Spinal cord (tissue), 10 donors: ENCODE results near the gene KIAA1549. TPM values are rescaled to one million over a fixed set of nuclear protein-coding genes. Genes with fewer than 3 reads are reported as not detected.
A peak's percentile ranks its signal among the peaks of the same experiment; 100 is the strongest.

Source experiments
- DNase-seq, 6 donors: peaks; one replicate each; pipeline versions ENCODE4 v3.0.0 to v3.0.0-alpha.2; 2013 to 2015; ENCODE audit warnings: low spot score in 6 of 6, low read depth in 4 of 6
- H3K27ac ChIP-seq: one replicate; pipeline ENCODE4 v1.5.1; 2013; ENCODE audit warnings: low read depth, low read length, control low read depth
- H3K27me3 ChIP-seq: one replicate; pipeline ENCODE4 v1.6.1; 2013; ENCODE audit warnings: low read length; ENCODE audit not compliant: control insufficient read depth, insufficient read depth
- H3K36me3 ChIP-seq: one replicate; pipeline ENCODE4 v1.6.1; 2013; ENCODE audit warnings: low read length; ENCODE audit not compliant: control insufficient read depth, insufficient read depth
- H3K4me1 ChIP-seq: one replicate; pipeline ENCODE4 v1.6.1; 2013; ENCODE audit warnings: low read length; ENCODE audit not compliant: control insufficient read depth, insufficient read depth
- H3K4me3 ChIP-seq: one replicate; pipeline ENCODE4 v1.5.1; 2013; ENCODE audit warnings: low read depth, low read length, control low read depth
- H3K9me3 ChIP-seq: one replicate; pipeline ENCODE4 v1.6.1; 2013; ENCODE audit warnings: low read length; ENCODE audit not compliant: control insufficient read depth, insufficient read depth
- WGBS: methylation state at CpG from one replicate; pipeline ENCODE4 v1.1.5; 2013; ENCODE audit warnings: missing lambda C conversion rate; ENCODE audit not compliant: insufficient coverage; 5-methylcytosine and 5-hydroxymethylcytosine counted together
- polyA plus RNA-seq, 2 donors: library from polyadenylated mRNA; unstranded; fragments of 120-200 nt; gene quantifications; one replicate each; pipeline ENCODE4 v1.2.1, GENCODE V29; 2013; ENCODE audit not compliant: insufficient read length in 2 of 2
- total RNA-seq, 2 donors: library from RNA; depleted of rRNA in 1 of 2; stranded (reverse); fragments of 120-200 nt in 1 of 2; fragments of >200 nt in 1 of 2; gene quantifications; one replicate each; pipeline versions ENCODE4 v1.2.3 to v1.2.4, GENCODE V29; 2013 to 2014
- donor health status: healthy.

Gene KIAA1549
- total and polyA plus RNA-seq, 4 donors = 11.1 to 27.8 (median 19.0) TPM

- H3K4me1 ChIP-seq = peaks cover 5% of the 10 kb centered on the region
- DNase-seq = peak in 2 of 6 donors; percentile 55 to 60
- WGBS = 91% methylated on average over 17 of the region's 21 CpGs
- H3K36me3 ChIP-seq = peaks cover 55% of the 10 kb centered on the region
- no peaks in the 10 kb centered on the region for H3K9me3 ChIP-seq
- no peaks in the 10 kb centered on the region for H3K27me3 ChIP-seq
- H3K4me3 ChIP-seq = no peak overlapping the region
- H3K27ac ChIP-seq = no peak overlapping the region
Measured at GRCh38 chr7:138871065-138871813, 110.0 kb downstream of the KIAA1549 start.

- Histone ChIP-seq H3K4me3 (no peak overlapping the region), H3K36me3 (peaks cover 61% of the 10 kb centered on the region), H3K27me3 (no peaks in the 10 kb centered on the region), H3K4me1 (peaks cover 5% of the 10 kb centered on the region), H3K27ac (no peak overlapping the region), H3K9me3 (no peaks in the 10 kb centered on the region)
- WGBS = 98% methylated on average over 30 of the region's 30 CpGs
- DNase-seq = no peak
Measured at GRCh38 chr7:138869353-138869752, 111.8 kb downstream of the KIAA1549 start.

DNA sequence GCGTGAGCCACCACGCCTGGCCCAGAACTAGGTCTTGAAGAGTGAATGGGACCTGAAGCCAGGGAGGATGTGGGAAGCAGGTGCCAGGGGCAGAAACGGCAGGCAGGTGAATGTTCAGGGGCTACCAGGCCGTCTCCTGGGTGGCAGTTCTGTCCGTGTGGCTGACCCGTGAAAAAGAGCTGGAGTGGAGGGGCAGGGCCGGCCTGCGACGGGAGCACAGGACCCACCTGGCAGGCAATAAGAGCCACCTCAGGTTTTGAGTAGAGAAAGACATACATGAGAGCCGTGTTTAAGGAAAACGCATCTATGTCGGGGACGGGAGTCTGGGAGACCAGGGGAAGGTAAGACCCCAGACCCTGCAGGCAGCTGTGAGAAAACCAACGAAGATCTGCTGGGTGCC is 112.5 kb downstream of the KIAA1549 start:
- WGBS = 95% methylated on average over 14 of the region's 14 CpGs
- H3K27ac ChIP-seq = no peak overlapping the region
- no peaks in the 10 kb centered on the region for H3K9me3 ChIP-seq
- H3K27me3 ChIP-seq = no peaks in the 10 kb centered on the region
- peaks cover 5% of the 10 kb centered on the region for H3K4me1 ChIP-seq
- no peak overlapping the region for H3K4me3 ChIP-seq
- DNase-seq = no peak
- H3K36me3 ChIP-seq = peaks cover 67% of the 10 kb centered on the region

GRCh38 chr7:138867744-138868143 is 113.4 kb downstream of the KIAA1549 start:
- Histone ChIP-seq H3K27ac (no peak overlapping the region), H3K27me3 (no peaks in the 10 kb centered on the region), H3K4me1 (no peaks in the 10 kb centered on the region), H3K4me3 (no peak overlapping the region), H3K9me3 (no peaks in the 10 kb centered on the region), H3K36me3 (peaks cover 75% of the 10 kb centered on the region)
- 97% methylated on average over 19 of the region's 19 CpGs for WGBS
- DNase-seq = no peak

DNA sequence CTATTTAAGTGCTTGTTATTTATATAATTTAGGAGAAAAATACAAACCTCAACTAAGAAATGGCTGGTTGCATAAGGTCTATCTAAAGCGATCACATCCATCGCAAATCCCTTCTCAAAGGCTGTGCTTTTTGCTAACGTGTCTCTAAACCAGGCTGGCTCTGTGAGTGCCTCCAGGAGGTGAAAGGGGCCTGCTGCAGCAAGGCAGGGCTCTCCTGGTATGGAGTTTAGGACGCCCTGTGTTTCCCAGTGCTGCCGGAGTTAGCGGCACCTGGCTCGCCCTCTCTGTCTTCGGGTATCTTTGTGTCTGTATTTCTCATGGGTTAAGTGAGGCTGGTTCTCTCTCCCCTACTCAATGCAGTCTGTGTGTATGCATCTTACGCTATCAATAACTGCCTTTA is 114.8 kb downstream of the KIAA1549 start:
- DNase-seq = no peak
- Histone ChIP-seq H3K4me3 (no peak overlapping the region), H3K36me3 (peaks cover 78% of the 10 kb centered on the region), H3K27me3 (no peaks in the 10 kb centered on the region), H3K9me3 (no peaks in the 10 kb centered on the region), H3K27ac (no peak overlapping the region), H3K4me1 (no peaks in the 10 kb centered on the region)
- 96% methylated on average over 6 of the region's 9 CpGs for WGBS

- Histone ChIP-seq H3K4me1 (no peaks in the 10 kb centered on the region), H3K9me3 (no peaks in the 10 kb centered on the region), H3K36me3 (peaks cover 80% of the 10 kb centered on the region), H3K27ac (no peak overlapping the region), H3K4me3 (no peak overlapping the region), H3K27me3 (no peaks in the 10 kb centered on the region)
- 100% methylated on average over 2 of the region's 4 CpGs for WGBS
- no peak for DNase-seq
Measured at GRCh38 chr7:138865843-138866242, 115.3 kb downstream of the KIAA1549 start.

GRCh38 chr7:138864667-138865066 is 116.5 kb downstream of the KIAA1549 start:
- peaks cover 69% of the 10 kb centered on the region for H3K36me3 ChIP-seq
- no peak overlapping the region for H3K4me3 ChIP-seq
- DNase-seq = no peak
- no peak overlapping the region for H3K27ac ChIP-seq
- no peaks in the 10 kb centered on the region for H3K4me1 ChIP-seq
- no peaks in the 10 kb centered on the region for H3K9me3 ChIP-seq
- H3K27me3 ChIP-seq = no peaks in the 10 kb centered on the region
- WGBS = 80% methylated on average over 1 of the region's 3 CpGs

GRCh38 chr7:138863931-138864330 is 117.3 kb downstream of the KIAA1549 start:
- H3K4me3 ChIP-seq = no peak overlapping the region
- H3K9me3 ChIP-seq = no peaks in the 10 kb centered on the region
- WGBS = 99% methylated on average over 9 of the region's 9 CpGs
- no peaks in the 10 kb centered on the region for H3K4me1 ChIP-seq
- no peaks in the 10 kb centered on the region for H3K27me3 ChIP-seq
- H3K27ac ChIP-seq = no peak overlapping the region
- H3K36me3 ChIP-seq = peaks cover 62% of the 10 kb centered on the region
- no peak for DNase-seq

GRCh38 chr7:138861051-138861450 is 120.1 kb downstream of the KIAA1549 start:
- peaks cover 40% of the 10 kb centered on the region for H3K36me3 ChIP-seq
- H3K27me3 ChIP-seq = no peaks in the 10 kb centered on the region
- H3K9me3 ChIP-seq = no peaks in the 10 kb centered on the region
- no peak overlapping the region for H3K27ac ChIP-seq
- 93% methylated on average over 16 of the region's 16 CpGs for WGBS
- no peak for DNase-seq
- no peaks in the 10 kb centered on the region for H3K4me1 ChIP-seq
- H3K4me3 ChIP-seq = no peak overlapping the region

DNA sequence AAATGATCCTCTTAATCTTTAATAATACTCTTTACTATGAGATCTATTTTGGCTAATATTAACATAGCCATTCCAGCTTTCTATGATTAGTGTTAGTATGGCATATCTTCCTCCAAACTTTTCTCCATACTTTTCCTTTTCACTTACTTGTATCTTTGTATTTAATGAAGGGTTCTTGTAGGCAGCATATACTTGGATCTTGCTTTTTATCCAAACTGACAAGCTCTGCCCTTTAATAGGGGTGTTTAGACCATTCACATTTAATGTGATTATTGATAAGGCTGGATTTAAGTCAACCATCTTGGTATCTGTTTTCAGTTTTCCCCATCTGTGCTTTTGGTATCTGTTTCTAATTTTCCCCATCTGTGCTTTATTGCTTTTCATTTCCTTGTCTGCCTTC is 123.5 kb downstream of the KIAA1549 start:
- Histone ChIP-seq H3K4me1 (no peaks in the 10 kb centered on the region), H3K27ac (no peak overlapping the region), H3K36me3 (peaks cover 18% of the 10 kb centered on the region), H3K4me3 (no peak overlapping the region), H3K27me3 (no peaks in the 10 kb centered on the region), H3K9me3 (no peaks in the 10 kb centered on the region)
- DNase-seq = no peak
